Stomach (tissue), 4 donors: Measurements from ENCODE around the gene CCDC80.

Experiments
- CTCF ChIP-seq, 7 experiments: fragments of 450-650 bp in 4 of 7; fragments of 200-600 bp in 3 of 7; sonication (generic) in 3 of 7; IDR thresholded peaks; one replicate each; pipeline ENCODE4 v1.5.1; 2016 to 2019; ENCODE audit warnings: antibody characterized with exemption in 7 of 7, control low read depth in 2 of 7, mild to moderate bottlenecking in 1 of 7
- EP300 ChIP-seq: sonication (generic); formaldehyde crosslinking; IDR thresholded peaks from one replicate; pipeline ENCODE4 v1.6.1; 2017; ENCODE audit warnings: antibody characterized with exemption
- POLR2AphosphoS5 ChIP-seq, 3 donors: sonication (generic); formaldehyde crosslinking; IDR thresholded peaks; one replicate each; pipeline ENCODE4 v1.6.1; 2016; ENCODE audit warnings: antibody characterized with exemption in 3 of 3

- TF ChIP-seq CTCF (IDR thresholded peaks at IDR 0.05) (peak in 4 of 7 experiments; percentile 14 to 35 (median 32)), POLR2AphosphoS5 (IDR thresholded peaks at IDR 0.05) (no peak), EP300 (no peak)
Measured at GRCh38 chr3:112582244-112582874, 58.6 kb downstream of the CCDC80 start.
